Ammon's horn (tissue), 1 donor: ENCODE data around the gene CDC42EP1.
"Not testable (repeated sequence)": the region's sequence is repeated elsewhere in the genome, so short reads cannot be mapped to it uniquely, and the experiment has no call there.

ENCODE experiments used
- DNase-seq: peaks from one replicate; pipeline ENCODE4 v3.0.0-alpha.2; 2016; ENCODE audit warnings: low spot score

The CDC42EP1 gene

DNA sequence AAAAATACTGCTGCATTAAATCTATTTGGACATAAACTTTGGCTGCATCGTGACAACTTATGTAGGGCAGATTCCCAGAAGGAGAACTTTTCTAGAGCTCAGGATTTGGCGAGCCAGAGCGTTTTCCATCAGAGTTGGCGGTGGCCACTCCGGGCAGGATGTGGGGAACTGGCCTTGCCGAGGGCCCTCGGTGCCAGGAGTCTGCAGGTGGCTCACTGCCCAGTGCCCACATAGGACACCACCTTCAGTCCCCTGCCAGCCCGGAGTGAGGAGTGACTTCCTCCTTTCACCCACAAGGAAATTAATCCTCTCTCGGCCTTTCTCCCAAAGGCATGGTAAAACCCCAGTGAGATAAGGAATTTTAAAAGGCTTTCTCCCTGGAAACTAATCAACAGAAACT is 21.2 kb downstream of the CDC42EP1 start:
- DNase-seq, result peak; percentile 71

GRCh38 chr22:37582526-37582925 is 22.2 kb downstream of the CDC42EP1 start:
- no peak for DNase-seq

DNA sequence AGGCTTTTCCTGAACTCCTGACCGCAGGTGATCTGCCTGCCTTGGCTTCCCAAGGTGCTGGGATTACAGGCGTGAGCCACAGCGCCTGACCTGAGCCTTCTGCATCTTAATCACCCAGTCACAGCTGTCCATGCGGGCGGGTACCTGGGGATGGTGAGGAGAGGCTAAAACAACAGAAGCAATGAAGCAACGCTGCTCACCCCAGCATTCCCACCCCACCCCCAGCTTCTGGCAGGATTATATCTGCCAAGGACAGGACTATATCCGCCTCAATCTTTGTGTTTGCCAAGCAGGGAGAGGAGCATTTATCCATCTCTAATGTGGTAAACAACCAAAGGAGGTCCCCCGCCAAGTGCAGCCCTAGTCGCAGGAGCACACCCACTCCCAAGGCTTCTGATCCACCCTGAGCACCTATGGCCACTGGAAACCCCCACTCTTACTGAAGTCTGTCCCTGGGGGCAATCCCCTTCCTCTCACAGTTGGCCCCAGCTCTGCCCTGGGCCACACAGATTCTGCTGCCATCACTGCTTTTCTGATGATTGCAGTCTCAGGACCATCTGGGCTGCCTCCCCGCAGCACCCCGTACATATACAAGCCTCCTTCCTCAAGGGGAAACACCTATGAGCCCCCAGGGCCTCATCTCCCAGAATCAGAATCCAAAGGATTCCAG is 28.4 kb downstream of the CDC42EP1 start:
- no peak for DNase-seq

- DNase-seq, result no peak
These were observed 29.4 kb downstream of the CDC42EP1 start for GRCh38 chr22:37589636-37590035.

DNA sequence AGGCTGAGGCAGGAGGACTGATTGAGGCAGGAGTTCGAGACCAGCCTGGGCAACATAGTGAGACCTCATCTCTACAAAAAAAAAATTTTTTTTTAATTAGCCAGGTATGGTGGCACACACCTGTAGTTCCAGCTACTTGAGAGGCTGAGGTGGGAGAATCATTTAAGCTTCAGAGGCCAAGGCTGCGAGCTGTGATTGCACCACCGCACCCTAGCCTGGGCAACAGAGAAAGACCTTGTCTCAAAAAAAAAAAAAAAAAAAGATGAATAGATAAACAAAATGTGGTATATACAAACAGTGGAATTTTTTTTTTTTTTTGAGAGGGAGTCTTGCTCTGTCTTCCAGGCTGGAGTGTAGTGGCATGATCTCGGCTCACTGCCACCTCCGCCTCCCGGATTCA is 30.8 kb downstream of the CDC42EP1 start:
- DNase-seq, result not testable (repeated sequence)

GRCh38 chr22:37591823-37592404 is 31.6 kb downstream of the CDC42EP1 start:
- DNase-seq, result no peak

DNA sequence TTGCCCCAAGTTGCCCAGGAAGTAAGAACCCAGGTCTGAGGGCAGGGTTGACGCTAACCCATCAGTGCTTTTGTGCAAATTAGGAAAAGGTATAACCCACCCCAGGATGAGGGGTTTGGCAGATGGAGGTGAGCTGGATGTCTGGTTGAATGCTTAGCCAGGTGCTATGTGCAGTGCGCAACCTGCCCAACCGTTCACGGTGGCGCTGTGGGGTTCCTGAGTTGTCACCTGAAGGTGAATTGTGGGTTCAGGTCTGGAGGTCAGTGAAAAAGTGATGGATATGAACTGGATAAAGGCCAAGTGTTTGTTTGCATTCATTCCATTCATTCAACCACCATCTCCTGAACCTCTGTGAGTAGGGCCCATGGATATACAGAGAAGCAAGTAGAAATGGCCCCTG is 34.0 kb downstream of the CDC42EP1 start:
- no peak for DNase-seq

DNA sequence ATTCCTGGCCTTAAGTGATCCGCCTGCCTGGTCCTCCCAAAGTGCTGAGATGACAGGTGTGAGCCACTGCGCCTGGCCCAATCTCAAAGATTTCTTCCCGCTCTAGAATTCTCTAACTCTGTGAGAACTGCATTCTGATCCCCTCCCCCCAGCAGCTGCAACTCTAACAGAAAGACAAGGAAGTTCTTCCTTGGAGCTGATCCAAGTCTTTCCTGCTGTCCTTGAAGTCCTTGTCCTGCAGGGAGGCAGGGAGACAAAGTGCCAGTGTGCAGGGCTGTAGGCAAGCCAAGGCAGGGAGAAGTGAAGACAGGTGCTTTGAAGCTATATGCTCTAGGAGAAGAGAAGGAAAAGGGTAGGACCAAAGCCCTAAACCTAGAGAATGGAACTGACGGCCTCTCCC is 38.9 kb downstream of the CDC42EP1 start:
- no peak for DNase-seq

- DNase-seq, result no peak
These were observed 40.9 kb downstream of the CDC42EP1 start for GRCh38 chr22:37601203-37601539.

DNA sequence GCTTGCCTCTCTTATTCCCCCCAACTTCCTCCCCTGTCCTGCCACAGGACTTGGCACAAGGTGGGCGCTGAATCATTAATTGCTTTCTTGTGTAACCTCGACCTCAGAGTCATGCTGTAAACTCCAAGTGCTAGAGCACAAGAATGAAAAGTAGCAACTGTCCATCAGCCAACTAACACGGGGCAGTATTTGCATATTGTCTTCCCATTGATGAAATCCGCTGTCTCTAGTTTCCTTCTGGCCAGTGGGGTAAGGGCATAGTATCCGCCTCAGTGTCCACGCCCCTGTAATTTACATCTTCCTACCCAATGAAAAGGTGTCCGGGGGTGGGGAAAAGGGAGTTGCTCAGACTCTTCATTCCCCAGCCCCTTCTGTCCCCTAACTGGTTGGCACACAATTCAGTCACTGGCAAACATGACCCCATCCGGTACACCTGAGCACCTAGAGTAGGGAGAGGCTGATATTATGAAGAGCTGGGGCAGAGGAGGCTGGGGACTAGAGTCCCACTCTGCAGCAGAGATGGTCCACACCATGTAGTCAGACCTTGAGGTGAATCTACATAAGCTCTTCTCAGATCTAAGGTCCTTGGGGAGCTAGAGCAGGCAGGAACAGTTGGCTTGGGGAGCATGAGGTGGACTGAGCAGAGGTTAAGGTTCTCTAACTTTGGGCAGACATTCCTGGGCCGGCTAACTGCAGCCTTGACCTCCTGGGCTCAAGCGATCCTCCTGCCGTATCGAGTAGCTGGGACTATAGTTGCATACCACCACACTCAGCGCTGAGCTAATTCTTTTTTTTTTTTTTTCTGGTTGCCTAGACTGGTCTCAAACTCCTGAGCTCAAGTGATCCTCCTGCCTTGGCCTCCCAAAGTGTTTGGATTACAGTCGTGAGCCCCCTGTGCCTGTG is 41.5 kb downstream of the CDC42EP1 start:
- no peak for DNase-seq

GRCh38 chr22:37602546-37603277 is 42.4 kb downstream of the CDC42EP1 start:
- not testable (repeated sequence) for DNase-seq

DNA sequence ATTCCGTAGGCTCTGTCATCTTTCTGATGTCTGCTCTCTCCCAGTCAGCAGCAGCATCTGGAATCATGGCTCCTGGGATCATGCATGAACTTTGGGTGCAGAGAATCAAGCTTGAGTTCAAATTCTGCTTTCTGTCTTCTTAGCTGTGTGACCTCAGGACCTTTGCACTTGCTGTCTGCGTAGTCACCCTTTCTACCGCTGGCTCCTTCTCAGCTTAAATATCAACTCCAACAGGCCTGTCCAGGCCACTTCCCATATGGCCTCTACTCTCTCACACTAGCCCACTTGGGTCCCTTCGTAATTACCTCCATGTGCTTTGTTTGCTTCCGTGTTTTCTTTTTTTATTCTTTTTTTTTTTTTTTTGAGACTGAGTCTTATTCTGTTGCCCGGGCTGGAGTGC is 43.8 kb downstream of the CDC42EP1 start:
- DNase-seq, result no peak

DNA sequence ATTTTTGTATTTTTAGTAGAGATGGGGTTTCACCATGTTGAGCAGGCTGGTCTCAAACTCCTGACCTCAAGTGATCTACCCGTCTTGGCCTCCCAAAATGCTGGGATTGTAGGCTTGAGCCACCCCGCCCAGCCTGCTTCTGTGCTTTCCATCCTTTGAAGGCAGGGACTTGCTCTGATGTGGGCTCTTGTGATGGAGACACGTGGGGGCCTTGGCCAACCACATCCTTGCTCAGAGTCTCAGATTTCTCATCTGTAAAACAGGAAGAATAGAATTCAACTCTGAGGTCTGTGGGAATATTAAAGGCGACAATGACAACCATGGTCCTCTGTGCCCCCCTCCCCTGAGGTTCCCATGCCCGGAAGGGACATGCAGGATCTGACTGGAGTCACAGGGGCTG is 44.6 kb downstream of the CDC42EP1 start:
- DNase-seq, result no peak

DNA sequence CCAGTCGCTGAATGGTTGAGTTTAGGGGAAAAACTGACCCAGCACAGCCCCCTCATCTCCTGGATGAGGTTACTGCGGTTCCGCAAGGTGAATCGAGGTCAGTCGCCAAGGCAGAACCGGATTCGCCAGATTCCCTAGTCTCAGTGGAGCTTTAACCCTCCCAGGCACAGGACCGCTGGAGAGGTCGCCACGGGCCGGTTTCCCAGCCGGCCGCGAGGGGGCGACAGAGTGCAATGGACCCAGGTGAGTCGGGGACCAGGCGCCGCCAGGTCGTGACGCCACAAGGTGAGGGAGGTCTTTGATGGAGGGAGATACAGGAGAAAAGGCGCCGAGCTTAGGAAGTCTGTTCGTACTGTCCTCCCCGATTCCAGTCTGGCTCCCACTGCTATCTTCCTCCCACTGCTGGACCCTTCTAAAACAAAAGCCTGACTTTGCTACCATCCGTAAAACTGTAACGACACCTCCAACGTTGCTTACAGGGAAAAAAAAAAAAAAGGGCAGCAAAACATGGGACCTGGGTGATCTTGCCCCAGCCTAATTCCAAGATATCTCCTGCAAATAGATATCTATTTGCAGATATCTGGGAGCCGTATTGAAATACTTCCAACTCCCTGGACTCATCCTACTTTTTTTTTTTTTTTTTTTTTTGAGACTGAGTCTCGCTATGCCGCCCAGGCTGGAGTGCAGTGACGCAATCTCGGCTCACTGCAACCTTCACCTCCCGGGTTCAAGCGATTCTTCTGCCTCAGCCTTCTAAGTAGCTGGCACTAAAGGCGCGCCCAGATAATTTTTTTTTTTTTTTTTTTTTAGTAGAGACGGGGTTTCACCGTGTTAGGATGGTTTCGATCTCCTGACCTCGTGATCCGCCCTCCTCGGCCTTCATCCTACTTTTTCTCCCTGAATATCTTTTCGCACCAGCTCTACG is 47.0 kb downstream of the CDC42EP1 start:
- DNase-seq, result peak; percentile 84

DNA sequence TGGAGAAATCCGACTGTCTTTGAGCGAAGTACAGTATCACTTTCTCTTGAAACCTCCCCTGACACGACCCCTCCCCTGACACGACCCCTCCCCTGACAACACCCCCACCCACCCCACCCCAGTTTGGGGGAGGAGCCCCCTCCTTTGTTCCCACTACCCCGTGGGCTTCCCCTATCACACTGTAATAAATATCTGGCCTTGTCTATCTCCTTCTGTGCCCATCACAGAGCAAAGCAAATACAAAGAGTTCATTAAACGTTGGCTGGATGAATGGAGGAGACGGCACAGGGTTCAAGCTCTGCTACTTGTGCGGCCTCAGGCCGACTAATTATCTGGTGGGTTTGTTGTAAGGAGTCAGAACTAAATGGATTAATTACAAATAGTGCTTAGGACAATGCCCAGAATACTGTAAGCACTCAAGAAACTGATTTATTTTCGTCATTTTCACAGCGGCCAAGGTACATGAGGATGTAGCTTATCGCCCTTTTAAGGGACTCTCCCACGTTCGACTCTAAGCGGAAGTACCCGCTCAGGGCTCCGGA is 47.7 kb downstream of the CDC42EP1 start:
- DNase-seq, result no peak

- peak; percentile 97 for DNase-seq
These were observed 48.4 kb downstream of the CDC42EP1 start, which contains the start of gene GGA1 for GRCh38 chr22:37608477-37609239. TSS of gene GGA1 (plus strand) at chr22:37608834. CDS start at chr22:37608861, 27 bp downstream.

- no peak for DNase-seq
These were observed 49.2 kb downstream of the CDC42EP1 start for GRCh38 chr22:37609240-37610152.

DNA sequence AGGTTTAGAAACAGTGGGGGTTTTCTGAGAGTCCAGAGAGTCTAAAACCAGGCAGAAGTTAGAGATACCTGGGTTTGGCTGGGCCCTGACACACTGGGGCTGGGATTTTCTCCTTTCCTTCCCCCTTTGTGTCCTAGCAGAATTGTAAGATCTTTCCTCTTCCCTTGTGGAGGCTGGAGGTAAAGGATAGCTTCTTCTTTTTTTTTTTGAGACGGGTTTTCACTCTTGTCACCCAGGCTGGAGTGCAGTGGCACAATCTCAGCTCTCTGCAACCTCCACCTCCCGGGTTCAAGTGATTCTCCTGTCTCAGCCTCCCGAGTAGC is 49.8 kb downstream of the CDC42EP1 start:
- DNase-seq, result not testable (repeated sequence)

- no peak for DNase-seq
These were observed 50.3 kb downstream of the CDC42EP1 start for GRCh38 chr22:37610480-37611129.
